ENCODE results near the gene TACC3. TPM values are rescaled to one million over a fixed set of nuclear protein-coding genes. Genes with fewer than 3 reads are reported as not detected.
A peak's percentile ranks its signal among the peaks of the same experiment; 100 is the strongest.

Gene TACC3
- total RNA-seq, 1 donor from 2014 or later, result 13.9 TPM

- no peaks in the 10 kb centered on the region for H3K27me3 ChIP-seq (ENCODE audit: control insufficient read depth, insufficient read depth, low read length)
- DNase-seq (ENCODE audit: low read depth), result no peak
- H3K36me3 ChIP-seq (ENCODE audit: control insufficient read depth, insufficient read depth, low read length), result no peaks in the 10 kb centered on the region
- TF ChIP-seq, protein P1, sequence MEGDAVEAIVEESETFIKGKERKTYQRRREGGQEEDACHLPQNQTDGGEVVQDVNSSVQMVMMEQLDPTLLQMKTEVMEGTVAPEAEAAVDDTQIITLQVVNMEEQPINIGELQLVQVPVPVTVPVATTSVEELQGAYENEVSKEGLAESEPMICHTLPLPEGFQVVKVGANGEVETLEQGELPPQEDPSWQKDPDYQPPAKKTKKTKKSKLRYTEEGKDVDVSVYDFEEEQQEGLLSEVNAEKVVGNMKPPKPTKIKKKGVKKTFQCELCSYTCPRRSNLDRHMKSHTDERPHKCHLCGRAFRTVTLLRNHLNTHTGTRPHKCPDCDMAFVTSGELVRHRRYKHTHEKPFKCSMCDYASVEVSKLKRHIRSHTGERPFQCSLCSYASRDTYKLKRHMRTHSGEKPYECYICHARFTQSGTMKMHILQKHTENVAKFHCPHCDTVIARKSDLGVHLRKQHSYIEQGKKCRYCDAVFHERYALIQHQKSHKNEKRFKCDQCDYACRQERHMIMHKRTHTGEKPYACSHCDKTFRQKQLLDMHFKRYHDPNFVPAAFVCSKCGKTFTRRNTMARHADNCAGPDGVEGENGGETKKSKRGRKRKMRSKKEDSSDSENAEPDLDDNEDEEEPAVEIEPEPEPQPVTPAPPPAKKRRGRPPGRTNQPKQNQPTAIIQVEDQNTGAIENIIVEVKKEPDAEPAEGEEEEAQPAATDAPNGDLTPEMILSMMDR (IDR thresholded peaks at IDR 0.05; ENCODE audit: insufficient read depth, low read length, poor library complexity, severe bottlenecking), result no peak
- H3K4me3 ChIP-seq (ENCODE audit: low read depth, low read length), result peak overlapping the region; percentile 23
These were observed 36.7 kb upstream of the TACC3 start for GRCh38 chr4:1684506-1685234.

- DNase-seq (ENCODE audit: low read depth), result peak; percentile 34
- Histone ChIP-seq H3K4me3 (ENCODE audit: low read depth, low read length) (no peak overlapping the region), H3K36me3 (ENCODE audit: control insufficient read depth, insufficient read depth, low read length) (no peaks in the 10 kb centered on the region), H3K27me3 (ENCODE audit: control insufficient read depth, insufficient read depth, low read length) (no peaks in the 10 kb centered on the region)
- TF ChIP-seq, protein P1 (IDR thresholded peaks at IDR 0.05; ENCODE audit: insufficient read depth, low read length, poor library complexity, severe bottlenecking), result no peak
These were observed 35.8 kb upstream of the TACC3 start for GRCh38 chr4:1685235-1686150.

DNA sequence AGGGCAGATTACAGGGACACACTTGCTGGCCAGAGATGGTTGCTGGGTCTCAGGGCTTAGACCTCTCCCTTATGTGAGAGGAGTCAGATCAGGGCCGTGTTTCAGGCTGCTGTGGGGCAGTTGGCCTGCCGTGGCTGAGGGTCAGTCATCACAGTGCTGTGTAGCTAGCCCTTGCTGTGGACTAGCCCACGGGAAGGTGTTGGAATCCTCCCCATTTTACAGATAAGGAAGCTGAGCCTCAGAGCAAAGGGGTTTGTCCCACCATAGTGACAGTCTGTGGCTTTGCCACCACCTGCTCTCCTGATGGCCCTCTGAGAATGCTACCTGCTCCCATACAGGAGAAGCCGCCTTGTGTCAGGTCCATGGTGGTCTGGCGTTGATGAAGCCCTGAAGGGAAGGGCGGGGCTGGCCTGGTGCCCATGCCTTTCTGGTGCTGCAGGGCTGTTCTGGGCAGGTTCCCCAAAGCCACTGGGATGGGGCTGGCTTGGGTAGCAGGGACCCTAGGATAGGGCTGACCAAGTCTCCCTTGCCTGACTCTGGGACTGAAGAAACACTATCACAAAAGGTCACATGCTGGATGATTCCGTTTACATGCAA lies 34.8 kb upstream of the TACC3 start:
- peaks cover under 1% of the 10 kb centered on the region for H3K36me3 ChIP-seq (ENCODE audit: control insufficient read depth, insufficient read depth, low read length)
- no peak overlapping the region for H3K4me3 ChIP-seq (ENCODE audit: low read depth, low read length)
- DNase-seq (ENCODE audit: low read depth), result no peak
- no peaks in the 10 kb centered on the region for H3K27me3 ChIP-seq (ENCODE audit: control insufficient read depth, insufficient read depth, low read length)
- TF ChIP-seq, protein P1 (IDR thresholded peaks at IDR 0.05; ENCODE audit: insufficient read depth, low read length, poor library complexity, severe bottlenecking), result no peak

GRCh38 chr4:1690698-1691097 lies 30.6 kb upstream of the TACC3 start:
- H3K27me3 ChIP-seq (ENCODE audit: control insufficient read depth, insufficient read depth, low read length), result no peaks in the 10 kb centered on the region
- DNase-seq (ENCODE audit: low read depth), result no peak
- no peak overlapping the region for H3K4me3 ChIP-seq (ENCODE audit: low read depth, low read length)
- TF ChIP-seq, protein P1 (IDR thresholded peaks at IDR 0.05; ENCODE audit: insufficient read depth, low read length, poor library complexity, severe bottlenecking), result no peak
- peaks cover 3% of the 10 kb centered on the region for H3K36me3 ChIP-seq (ENCODE audit: control insufficient read depth, insufficient read depth, low read length)

GRCh38 chr4:1691737-1692373 lies 29.5 kb upstream of the TACC3 start:
- DNase-seq (ENCODE audit: low read depth), result no peak
- Histone ChIP-seq H3K4me3 (ENCODE audit: low read depth, low read length) (no peak overlapping the region), H3K27me3 (ENCODE audit: control insufficient read depth, insufficient read depth, low read length) (no peaks in the 10 kb centered on the region), H3K36me3 (ENCODE audit: control insufficient read depth, insufficient read depth, low read length) (peaks cover 3% of the 10 kb centered on the region)
- TF ChIP-seq, protein P1 (IDR thresholded peaks at IDR 0.05; ENCODE audit: insufficient read depth, low read length, poor library complexity, severe bottlenecking), result no peak
